H1 (cell line): ENCODE data around the gene RBFOX1.

Source experiments
- CTCF ChIP-seq, 3 experiments: IDR thresholded peaks; 1 replicate in 2 of 3; 2 replicates in 1 of 3; pipeline versions ENCODE4 v1.5.1 to v1.6.1; 2011; ENCODE audit warnings: low read length in 3 of 3, mild to moderate bottlenecking in 3 of 3, inconsistent platforms in 2 of 3, low read depth in 1 of 3, moderate library complexity in 1 of 3; ENCODE audit not compliant: insufficient read depth in 1 of 3; ENCODE audit errors: control extremely low read depth in 1 of 3
- POLR2A ChIP-seq, 2 experiments: IDR thresholded peaks; 1 replicate in 1 of 2; 2 replicates in 1 of 2; pipeline ENCODE4 v1.6.1; 2011; ENCODE audit warnings: low read depth in 2 of 2, low read length in 2 of 2, mild to moderate bottlenecking in 2 of 2; ENCODE audit errors: control extremely low read depth in 1 of 2

- no peak for TF ChIP-seq CTCF (IDR thresholded peaks at IDR 0.05; ENCODE audit: control extremely low read depth in 1 of 3, insufficient read depth in 1 of 3, low read depth in 1 of 3, low read length in 3 of 3)
- TF ChIP-seq POLR2A (IDR thresholded peaks at IDR 0.05; ENCODE audit: control extremely low read depth in 1 of 2, low read depth in 2 of 2, low read length in 2 of 2): no peak
Observed at GRCh38 chr16:7350806-7351205, 18.2 kb downstream of the RBFOX1 start.
